ENCODE measurements around the gene BMP6.

DNA sequence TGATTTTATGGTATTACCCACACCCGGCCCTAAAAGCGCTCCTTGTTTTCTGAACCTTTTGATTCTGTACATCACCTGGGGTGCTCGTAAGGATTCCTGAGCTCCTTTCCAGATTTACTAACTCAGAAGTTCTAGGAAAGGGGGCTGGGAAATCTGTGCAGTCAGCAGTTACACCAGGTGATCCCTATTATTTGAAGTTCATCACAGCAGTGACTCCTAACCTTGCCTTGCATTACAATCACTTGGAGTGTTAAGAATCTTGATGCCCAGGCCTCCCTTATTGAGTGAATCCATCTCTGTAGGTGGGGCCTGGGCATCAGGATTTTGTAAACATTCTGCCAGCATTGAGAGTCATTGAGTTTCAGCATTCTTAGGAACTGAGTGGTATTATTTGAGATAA is 44.7 kb downstream of the BMP6 start:
- TF ChIP-seq EZH2 (IDR thresholded peaks at IDR 0.05; ENCODE audit: borderline replicate concordance, insufficient read depth, low read length, poor library complexity, severe bottlenecking) (no peak), EP300 (conservative IDR thresholded peaks at IDR 0.05; ENCODE audit: poor library complexity, severe bottlenecking) (no peak)
- TF ChIP-seq, protein P1, sequence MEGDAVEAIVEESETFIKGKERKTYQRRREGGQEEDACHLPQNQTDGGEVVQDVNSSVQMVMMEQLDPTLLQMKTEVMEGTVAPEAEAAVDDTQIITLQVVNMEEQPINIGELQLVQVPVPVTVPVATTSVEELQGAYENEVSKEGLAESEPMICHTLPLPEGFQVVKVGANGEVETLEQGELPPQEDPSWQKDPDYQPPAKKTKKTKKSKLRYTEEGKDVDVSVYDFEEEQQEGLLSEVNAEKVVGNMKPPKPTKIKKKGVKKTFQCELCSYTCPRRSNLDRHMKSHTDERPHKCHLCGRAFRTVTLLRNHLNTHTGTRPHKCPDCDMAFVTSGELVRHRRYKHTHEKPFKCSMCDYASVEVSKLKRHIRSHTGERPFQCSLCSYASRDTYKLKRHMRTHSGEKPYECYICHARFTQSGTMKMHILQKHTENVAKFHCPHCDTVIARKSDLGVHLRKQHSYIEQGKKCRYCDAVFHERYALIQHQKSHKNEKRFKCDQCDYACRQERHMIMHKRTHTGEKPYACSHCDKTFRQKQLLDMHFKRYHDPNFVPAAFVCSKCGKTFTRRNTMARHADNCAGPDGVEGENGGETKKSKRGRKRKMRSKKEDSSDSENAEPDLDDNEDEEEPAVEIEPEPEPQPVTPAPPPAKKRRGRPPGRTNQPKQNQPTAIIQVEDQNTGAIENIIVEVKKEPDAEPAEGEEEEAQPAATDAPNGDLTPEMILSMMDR (IDR thresholded peaks at IDR 0.05; ENCODE audit: poor library complexity, severe bottlenecking): no peak

Measured in neural cell (in vitro differentiated cells).